Inflammatory macrophage treated with lipopolysaccharide for 1 hour (primary cell): ENCODE results near the gene MTMR3.
"Not testable (repeated sequence)": the region's sequence is repeated elsewhere in the genome, so short reads cannot be mapped to it uniquely, and the experiment has no call there.

Experiments used
- DNase-seq, 2 donors: peaks; one replicate each; pipeline ENCODE4 v3.0.0-alpha.2; 2020 to 2022

MTMR3 gene

GRCh38 chr22:30057375-30057774, 174.4 kb downstream of the MTMR3 start:
- no peak for DNase-seq

GRCh38 chr22:30059346-30060020, 176.5 kb downstream of the MTMR3 start:
- DNase-seq = not testable (repeated sequence)

GRCh38 chr22:30061094-30061493, 178.1 kb downstream of the MTMR3 start:
- DNase-seq = not testable (repeated sequence)

GRCh38 chr22:30062259-30062658, 179.3 kb downstream of the MTMR3 start:
- no peak for DNase-seq

GRCh38 chr22:30062950-30063349, 180.0 kb downstream of the MTMR3 start:
- no peak for DNase-seq

- DNase-seq = no peak
Observed at GRCh38 chr22:30064172-30064571, 181.2 kb downstream of the MTMR3 start.

GRCh38 chr22:30073743-30074142, 190.8 kb downstream of the MTMR3 start:
- DNase-seq = no peak

- DNase-seq = no peak
Observed at GRCh38 chr22:30074147-30074546, 191.2 kb downstream of the MTMR3 start.

GRCh38 chr22:30074994-30075393, 192.0 kb downstream of the MTMR3 start:
- no peak for DNase-seq

- no peak for DNase-seq
Observed at GRCh38 chr22:30077279-30077880, 194.4 kb downstream of the MTMR3 start.

GRCh38 chr22:30078320-30079311, 195.6 kb downstream of the MTMR3 start:
- DNase-seq = no peak

- peak in 1 of 2 donors; percentile 4 for DNase-seq
Observed at GRCh38 chr22:30079952-30080533, 197.1 kb downstream of the MTMR3 start, which contains the start of gene HORMAD2. TSS of gene HORMAD2 (plus strand) at chr22:30080464. CDS start at chr22:30093953, 13,489 bp downstream.
